Transverse colon (tissue), 4 donors: ENCODE data around the gene DISP3. TPM values are rescaled to one million over a fixed set of nuclear protein-coding genes. Genes with fewer than 3 reads are reported as not detected.

Source experiments
- DNase-seq: peaks from one replicate; pipeline ENCODE4 v3.0.0-alpha.2; 2019
- H3K27ac ChIP-seq, 4 donors: fragments of 200-600 bp; sonication (generic); 2 replicates each; pipeline ENCODE4 v1.5.1; 2016 to 2018; ENCODE audit warnings: inconsistent platforms in 4 of 4
- H3K27me3 ChIP-seq: fragments of 200-600 bp; sonication (generic); 2 replicates; pipeline ENCODE4 v1.5.1; 2017; ENCODE audit warnings: inconsistent platforms
- H3K36me3 ChIP-seq, 4 donors: fragments of 200-600 bp; sonication (generic); 2 replicates each; pipeline ENCODE4 v1.5.1; 2017 to 2019; ENCODE audit warnings: inconsistent platforms in 4 of 4
- H3K4me1 ChIP-seq, 4 donors: fragments of 200-600 bp; sonication (generic); 2 replicates each; pipeline ENCODE4 v1.5.1; 2017 to 2020; ENCODE audit warnings: inconsistent platforms in 4 of 4
- H3K4me3 ChIP-seq, 4 donors: fragments of 200-600 bp; sonication (generic); 1 replicate in 1 of 4; 2 replicates in 3 of 4; pipeline versions ENCODE4 v1.5.1 to v1.6.1; 2017 to 2019; ENCODE audit warnings: inconsistent platforms in 4 of 4
- H3K9me3 ChIP-seq, 2 donors: fragments of 200-600 bp; sonication (generic); 2 replicates each; pipeline ENCODE4 v1.5.1; 2017 to 2019; ENCODE audit warnings: inconsistent platforms in 2 of 2
- EP300 ChIP-seq: sonication (generic); formaldehyde crosslinking; IDR thresholded peaks from one replicate; pipeline ENCODE4 v1.6.1; 2017; ENCODE audit warnings: antibody characterized with exemption, low read depth
- POLR2A ChIP-seq: fragments of 450-650 bp; IDR thresholded peaks from one replicate; pipeline ENCODE4 v1.6.1; 2016; ENCODE audit warnings: antibody characterized with exemption, mild to moderate bottlenecking, moderate library complexity
- POLR2AphosphoS5 ChIP-seq, 3 donors: sonication (generic); formaldehyde crosslinking; IDR thresholded peaks; one replicate each; pipeline ENCODE4 v1.6.1; 2016; ENCODE audit warnings: antibody characterized with exemption in 3 of 3
- WGBS, 2 donors: methylation state at CpG; one replicate each; pipeline ENCODE4 v1.1.5; 2018; ENCODE audit warnings: low coverage in 1 of 2; 5-methylcytosine and 5-hydroxymethylcytosine counted together
- in situ Hi-C, 4 donors: fragments of 200-750 bp; cut with MboI; loops; one replicate each; pipeline versions ENCODE4 v1.15.0 to v1.15.1; 2017; ENCODE audit warnings: low sequenced_read_pairs in 3 of 4, low pct_ligation_motif_present in 1 of 4, low pct_unique_long_range_greater_than_20kb in 1 of 4
- intact Hi-C: fragments of 100-400 bp; cut with DNase I; formaldehyde crosslinking; loops from one replicate; pipeline ENCODE4 v1.15.1; 2023; ENCODE audit warnings: low total_unique reads
- total RNA-seq, 4 donors: library from RNA; depleted of rRNA; stranded (reverse); fragments of >200 nt; gene quantifications; one replicate each; pipeline ENCODE4 v1.1.0, GENCODE V29; 2016
- TF ChIP-seq, protein P1 (sequence below), 5 experiments: fragments of 200-600 bp in 3 of 5; fragments of 450-650 bp in 2 of 5; sonication (generic) in 3 of 5; IDR thresholded peaks; 1 replicate in 2 of 5; 2 replicates in 3 of 5; pipeline ENCODE4 v1.5.1; 2016 to 2017; ENCODE audit warnings: antibody characterized with exemption in 5 of 5, inconsistent platforms in 3 of 5, mild to moderate bottlenecking in 2 of 5, moderate library complexity in 1 of 5

DISP3 gene, protein sequence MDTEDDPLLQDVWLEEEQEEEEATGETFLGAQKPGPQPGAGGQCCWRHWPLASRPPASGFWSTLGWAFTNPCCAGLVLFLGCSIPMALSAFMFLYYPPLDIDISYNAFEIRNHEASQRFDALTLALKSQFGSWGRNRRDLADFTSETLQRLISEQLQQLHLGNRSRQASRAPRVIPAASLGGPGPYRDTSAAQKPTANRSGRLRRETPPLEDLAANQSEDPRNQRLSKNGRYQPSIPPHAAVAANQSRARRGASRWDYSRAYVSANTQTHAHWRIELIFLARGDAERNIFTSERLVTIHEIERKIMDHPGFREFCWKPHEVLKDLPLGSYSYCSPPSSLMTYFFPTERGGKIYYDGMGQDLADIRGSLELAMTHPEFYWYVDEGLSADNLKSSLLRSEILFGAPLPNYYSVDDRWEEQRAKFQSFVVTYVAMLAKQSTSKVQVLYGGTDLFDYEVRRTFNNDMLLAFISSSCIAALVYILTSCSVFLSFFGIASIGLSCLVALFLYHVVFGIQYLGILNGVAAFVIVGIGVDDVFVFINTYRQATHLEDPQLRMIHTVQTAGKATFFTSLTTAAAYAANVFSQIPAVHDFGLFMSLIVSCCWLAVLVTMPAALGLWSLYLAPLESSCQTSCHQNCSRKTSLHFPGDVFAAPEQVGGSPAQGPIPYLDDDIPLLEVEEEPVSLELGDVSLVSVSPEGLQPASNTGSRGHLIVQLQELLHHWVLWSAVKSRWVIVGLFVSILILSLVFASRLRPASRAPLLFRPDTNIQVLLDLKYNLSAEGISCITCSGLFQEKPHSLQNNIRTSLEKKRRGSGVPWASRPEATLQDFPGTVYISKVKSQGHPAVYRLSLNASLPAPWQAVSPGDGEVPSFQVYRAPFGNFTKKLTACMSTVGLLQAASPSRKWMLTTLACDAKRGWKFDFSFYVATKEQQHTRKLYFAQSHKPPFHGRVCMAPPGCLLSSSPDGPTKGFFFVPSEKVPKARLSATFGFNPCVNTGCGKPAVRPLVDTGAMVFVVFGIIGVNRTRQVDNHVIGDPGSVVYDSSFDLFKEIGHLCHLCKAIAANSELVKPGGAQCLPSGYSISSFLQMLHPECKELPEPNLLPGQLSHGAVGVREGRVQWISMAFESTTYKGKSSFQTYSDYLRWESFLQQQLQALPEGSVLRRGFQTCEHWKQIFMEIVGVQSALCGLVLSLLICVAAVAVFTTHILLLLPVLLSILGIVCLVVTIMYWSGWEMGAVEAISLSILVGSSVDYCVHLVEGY (N-terminal part only)
- 1 to 10 TPM in 1 of 4 donors, under 1 TPM in 2, not detected in 1; under 0.01 to 2.6 (median 0.16) TPM for total RNA-seq

DNA sequence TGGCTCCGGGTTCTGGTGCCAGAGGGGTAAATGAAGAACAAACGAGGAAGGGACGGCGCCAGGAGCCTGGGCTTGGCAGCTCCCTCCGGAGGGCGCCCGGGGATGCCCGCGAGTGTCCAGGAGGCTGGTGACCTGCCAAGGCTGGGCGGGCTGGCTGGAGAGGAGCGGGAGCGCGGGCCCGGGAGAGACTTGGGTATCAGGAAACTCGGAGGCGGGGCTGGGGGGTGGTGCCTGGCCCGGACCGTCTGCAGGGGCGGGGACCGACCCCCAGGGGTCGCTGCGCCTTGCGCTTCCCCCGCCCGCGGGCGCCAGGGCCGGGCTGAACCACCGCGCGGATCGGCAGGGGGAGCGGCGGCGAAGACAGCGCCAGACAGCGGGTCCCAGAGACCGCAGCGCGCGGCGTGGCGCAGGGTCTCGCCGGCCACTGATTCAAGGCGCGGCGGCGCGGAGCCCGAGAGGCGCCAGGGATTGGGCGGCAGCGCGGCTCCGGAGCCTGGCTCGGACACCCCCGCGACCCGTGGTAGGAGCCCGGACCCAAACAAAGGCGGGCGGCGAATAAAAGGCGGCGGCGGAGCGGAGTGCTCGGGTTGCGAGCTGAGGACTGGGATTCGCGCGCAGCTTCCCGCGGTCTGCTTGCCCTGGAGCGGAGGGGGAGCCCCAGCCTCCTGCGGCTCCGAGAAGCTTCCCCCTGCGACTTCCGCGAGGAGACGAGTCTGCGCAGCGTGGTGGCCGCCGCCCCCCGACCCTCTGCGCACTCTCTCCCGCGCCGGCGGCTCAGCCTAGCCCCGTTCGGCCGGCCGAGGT lies at the start of gene DISP3:
Gene DISP3, plus strand, starts transcription at position 585 of the 804 bp plus-strand sequence. CDS start 21,838 bp downstream, outside the sequence.
- peak within 1 kb of the TSS; percentile 16 to 53 (median 40) for H3K4me3 ChIP-seq
- peaks cover 77% of the 10 kb centered on the region for H3K27me3 ChIP-seq
- intact Hi-C loops, result no loop called here
- no peak for TF ChIP-seq EP300
- no peak for TF ChIP-seq POLR2AphosphoS5 (IDR thresholded peaks at IDR 0.05)
- TF ChIP-seq POLR2A, result no peak
- TF ChIP-seq, protein P1, sequence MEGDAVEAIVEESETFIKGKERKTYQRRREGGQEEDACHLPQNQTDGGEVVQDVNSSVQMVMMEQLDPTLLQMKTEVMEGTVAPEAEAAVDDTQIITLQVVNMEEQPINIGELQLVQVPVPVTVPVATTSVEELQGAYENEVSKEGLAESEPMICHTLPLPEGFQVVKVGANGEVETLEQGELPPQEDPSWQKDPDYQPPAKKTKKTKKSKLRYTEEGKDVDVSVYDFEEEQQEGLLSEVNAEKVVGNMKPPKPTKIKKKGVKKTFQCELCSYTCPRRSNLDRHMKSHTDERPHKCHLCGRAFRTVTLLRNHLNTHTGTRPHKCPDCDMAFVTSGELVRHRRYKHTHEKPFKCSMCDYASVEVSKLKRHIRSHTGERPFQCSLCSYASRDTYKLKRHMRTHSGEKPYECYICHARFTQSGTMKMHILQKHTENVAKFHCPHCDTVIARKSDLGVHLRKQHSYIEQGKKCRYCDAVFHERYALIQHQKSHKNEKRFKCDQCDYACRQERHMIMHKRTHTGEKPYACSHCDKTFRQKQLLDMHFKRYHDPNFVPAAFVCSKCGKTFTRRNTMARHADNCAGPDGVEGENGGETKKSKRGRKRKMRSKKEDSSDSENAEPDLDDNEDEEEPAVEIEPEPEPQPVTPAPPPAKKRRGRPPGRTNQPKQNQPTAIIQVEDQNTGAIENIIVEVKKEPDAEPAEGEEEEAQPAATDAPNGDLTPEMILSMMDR (IDR thresholded peaks at IDR 0.05), result peak in 4 of 5 experiments; percentile 16 to 53 (median 36)
- no peaks in the 10 kb centered on the region for H3K36me3 ChIP-seq
- in situ Hi-C loops, result no loop called here
- 1% methylated on average over 56 of the region's 96 CpGs; no CpG with 5 or more reads in 1 of the 2 donors for WGBS, 2 donors
- peak; percentile 38 for DNase-seq
- peaks cover 0 to 18% (median 15%) of the 10 kb centered on the region in 4 donors for H3K4me1 ChIP-seq
- H3K27ac ChIP-seq, result no peak within 1 kb of the TSS
- no peaks in the 10 kb centered on the region for H3K9me3 ChIP-seq

DNA sequence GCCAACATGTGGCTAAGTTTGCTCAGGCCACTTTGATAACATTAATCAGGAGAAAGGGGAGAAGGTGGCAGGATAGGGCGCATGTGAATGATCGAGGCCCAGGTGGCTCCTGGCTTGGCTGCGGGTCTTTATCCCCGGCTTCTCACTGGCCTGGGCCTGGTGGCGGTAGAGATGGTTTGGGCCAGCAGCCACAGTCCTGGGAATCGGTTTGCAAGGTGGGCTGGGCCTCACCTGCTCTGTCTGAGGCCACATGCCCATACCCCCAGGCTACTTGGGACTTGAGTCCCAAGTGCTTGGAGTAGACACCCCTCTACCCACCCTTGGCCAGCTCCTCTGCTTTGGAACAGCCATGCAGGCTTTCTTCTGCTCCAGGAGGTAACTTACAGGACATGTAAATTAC lies 49.7 kb upstream of the DISP3 start:
- in situ Hi-C loops, result no loop called here
- no peak for DNase-seq
- no peaks in the 10 kb centered on the region for H3K27me3 ChIP-seq
- 70 to 100% methylated on average over 2 to 6 of the region's 6 CpGs for WGBS, 2 donors
- H3K4me3 ChIP-seq, result no peak overlapping the region
- intact Hi-C loops, result no loop called here
- no peak overlapping the region for H3K27ac ChIP-seq
- no peak for TF ChIP-seq EP300
- TF ChIP-seq POLR2A, result no peak
- no peak for TF ChIP-seq POLR2AphosphoS5 (IDR thresholded peaks at IDR 0.05)
- TF ChIP-seq, protein P1 (IDR thresholded peaks at IDR 0.05), result no peak
- H3K4me1 ChIP-seq, result no peaks in the 10 kb centered on the region
- H3K9me3 ChIP-seq, result no peaks in the 10 kb centered on the region
- no peaks in the 10 kb centered on the region for H3K36me3 ChIP-seq

DNA sequence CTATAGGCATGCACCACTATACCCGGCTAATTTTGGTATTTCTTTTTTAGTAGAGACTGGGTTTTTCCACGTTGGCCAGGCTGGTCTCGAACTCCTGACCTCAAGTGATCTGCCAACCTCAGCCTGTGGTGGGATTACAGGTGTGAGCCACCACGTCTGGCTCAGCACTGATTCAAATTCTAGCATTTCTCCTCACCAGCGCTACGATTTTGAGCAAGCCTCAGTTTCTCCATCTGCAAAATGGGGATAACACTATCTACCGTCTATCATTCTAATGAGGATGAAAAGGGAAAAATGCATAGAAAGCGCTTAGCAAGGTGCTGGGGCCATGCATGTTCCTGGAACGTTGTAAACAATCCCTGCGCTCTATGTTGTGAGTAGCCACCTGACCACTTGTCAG lies 49.0 kb upstream of the DISP3 start:
- H3K4me1 ChIP-seq, result no peaks in the 10 kb centered on the region
- no peak overlapping the region for H3K27ac ChIP-seq
- no peaks in the 10 kb centered on the region for H3K9me3 ChIP-seq
- no peaks in the 10 kb centered on the region for H3K27me3 ChIP-seq
- no peak for DNase-seq
- intact Hi-C loops (no loop called here), in situ Hi-C loops (no loop called here)
- H3K36me3 ChIP-seq, result no peaks in the 10 kb centered on the region
- 75 to 81% methylated on average over 4 to 10 of the region's 10 CpGs for WGBS, 2 donors
- no peak for TF ChIP-seq POLR2A
- TF ChIP-seq, protein P1 (IDR thresholded peaks at IDR 0.05), result no peak
- TF ChIP-seq EP300, result no peak
- no peak for TF ChIP-seq POLR2AphosphoS5 (IDR thresholded peaks at IDR 0.05)
- no peak overlapping the region for H3K4me3 ChIP-seq
